WTC11 (cell line): ENCODE measurements around the gene WDFY4. TPM values are rescaled to one million over a fixed set of nuclear protein-coding genes. Genes with fewer than 3 reads are reported as not detected.

Experiments used
- ATAC-seq: fragments of 200-7000 bp; cut with Tn5 transposase; 2 replicates; pipeline ENCODE4 v1.10.0; 2021; ENCODE audit warnings: mild to moderate bottlenecking, moderate library complexity
- CTCF ChIA-PET: fragments of 300-600 bp; sonication (Branson Sonifier 250); formaldehyde crosslinking; loops from one replicate; lab custom pipeline; 2021; ENCODE audit warnings: antibody characterized with exemption; lab: Charles Lee
- POLR2A ChIA-PET: fragments of 350-600 bp; sonication (Branson Sonifier 250); formaldehyde crosslinking; loops from one replicate; lab custom pipeline; 2021; ENCODE audit warnings: antibody characterized with exemption; lab: Charles Lee
- DNase-seq: peaks from one replicate; pipeline ENCODE4 v3.0.0; 2021; ENCODE audit warnings: low spot score
- H3K27ac Mint-ChIP-seq: 2 replicates; pipeline ENCODE4 v1.8.0; 2021; ENCODE audit warnings: mixed read lengths
- H3K27me3 Mint-ChIP-seq: 2 replicates; pipeline ENCODE4 v1.8.0; 2021; ENCODE audit warnings: low read depth, mild to moderate bottlenecking, moderate library complexity, mixed read lengths
- H3K36me3 Mint-ChIP-seq: 2 replicates; pipeline ENCODE4 v1.8.0; 2021; ENCODE audit warnings: mixed read lengths
- H3K4me1 Mint-ChIP-seq: 2 replicates; pipeline ENCODE4 v1.8.0; 2022; ENCODE audit warnings: mixed read lengths
- H3K4me3 Mint-ChIP-seq: 2 replicates; pipeline ENCODE4 v1.8.0; 2021; ENCODE audit warnings: mild to moderate bottlenecking, moderate library complexity, mixed read lengths
- H3K9me3 Mint-ChIP-seq: 2 replicates; pipeline ENCODE4 v1.8.0; 2021; ENCODE audit warnings: mixed read lengths
- AFF4 ChIP-seq: sonication (generic); formaldehyde crosslinking; IDR thresholded peaks from 2 replicates; pipeline ENCODE4 v1.8.1; 2023; ENCODE audit warnings: mild to moderate bottlenecking, missing genetic modification reagents, borderline replicate concordance
- CTCF ChIP-seq: fragments of 200-600 bp; IDR thresholded peaks from 2 replicates; pipeline ENCODE4 v1.8.0; 2022; ENCODE audit warnings: antibody characterized with exemption
- ETV6 ChIP-seq: sonication (generic); formaldehyde crosslinking; IDR thresholded peaks from 2 replicates; pipeline ENCODE4 v1.8.1; 2022; ENCODE audit warnings: mild to moderate bottlenecking, missing genetic modification reagents
- FOXK1 ChIP-seq: sonication (generic); formaldehyde crosslinking; IDR thresholded peaks from 2 replicates; pipeline ENCODE4 v1.8.0; 2022; ENCODE audit warnings: mild to moderate bottlenecking, moderate library complexity, missing genetic modification reagents
- FOXP1 ChIP-seq: sonication (generic); formaldehyde crosslinking; IDR thresholded peaks from 2 replicates; pipeline ENCODE4 v1.8.0; 2022; ENCODE audit warnings: missing genetic modification reagents, mild to moderate bottlenecking, moderate library complexity, borderline replicate concordance
- GRHL2 ChIP-seq: fragments of 250-450 bp; sonication (Bioruptor Pico); IDR thresholded peaks from 2 replicates; pipeline ENCODE4 v1.8.0; 2022; ENCODE audit warnings: mild to moderate bottlenecking, moderate library complexity; ENCODE audit not compliant: insufficient replicate concordance, severe bottlenecking
- GTF2I ChIP-seq: fragments of 250-450 bp; sonication (Bioruptor Pico); conservative IDR thresholded peaks from 2 replicates; pipeline ENCODE4 v1.4.0; 2021; ENCODE audit warnings: mild to moderate bottlenecking
- HMGXB4 ChIP-seq: sonication (generic); formaldehyde crosslinking; IDR thresholded peaks from 2 replicates; pipeline ENCODE4 v1.8.1; 2023; ENCODE audit warnings: mild to moderate bottlenecking, moderate library complexity, missing genetic modification reagents
- KAT7 ChIP-seq: sonication (generic); formaldehyde crosslinking; IDR thresholded peaks from 2 replicates; pipeline ENCODE4 v1.8.1; 2023; ENCODE audit warnings: missing genetic modification reagents, mild to moderate bottlenecking, borderline replicate concordance
- MAX ChIP-seq: sonication (generic); formaldehyde crosslinking; IDR thresholded peaks from 2 replicates; pipeline ENCODE4 v1.8.0; 2022; ENCODE audit warnings: mild to moderate bottlenecking, missing genetic modification reagents
- MXD4 ChIP-seq: fragments of 250-450 bp; sonication (Bioruptor Pico); IDR thresholded peaks from 2 replicates; pipeline ENCODE4 v1.8.0; 2021; ENCODE audit warnings: mild to moderate bottlenecking, moderate library complexity, borderline replicate concordance
- NFE2L1 ChIP-seq: sonication (generic); formaldehyde crosslinking; IDR thresholded peaks from 2 replicates; pipeline ENCODE4 v1.8.1; 2023; ENCODE audit warnings: missing genetic modification reagents
- NR2C2 ChIP-seq: sonication (generic); formaldehyde crosslinking; IDR thresholded peaks from 2 replicates; pipeline ENCODE4 v1.8.0; 2022; ENCODE audit warnings: mild to moderate bottlenecking, missing genetic modification reagents
- OVOL2 ChIP-seq: fragments of 250-450 bp; sonication (Bioruptor Pico); IDR thresholded peaks from 2 replicates; pipeline ENCODE4 v1.9.0; 2021; ENCODE audit warnings: mild to moderate bottlenecking, borderline replicate concordance
- PRDM15 ChIP-seq: sonication (generic); formaldehyde crosslinking; IDR thresholded peaks from 2 replicates; pipeline ENCODE4 v1.8.0; 2022; ENCODE audit warnings: missing genetic modification reagents
- PREB ChIP-seq: sonication (generic); formaldehyde crosslinking; IDR thresholded peaks from 2 replicates; pipeline ENCODE4 v1.8.1; 2022; ENCODE audit warnings: mild to moderate bottlenecking, missing genetic modification reagents, moderate library complexity, borderline replicate concordance
- SP1 ChIP-seq: sonication (generic); formaldehyde crosslinking; conservative IDR thresholded peaks from 2 replicates; pipeline ENCODE4 v1.8.1; 2022; ENCODE audit warnings: missing genetic modification reagents
- ZNF532 ChIP-seq: fragments of 250-450 bp; sonication (Bioruptor Pico); IDR thresholded peaks from 2 replicates; pipeline ENCODE4 v1.9.0; 2021; ENCODE audit warnings: mild to moderate bottlenecking, borderline replicate concordance
- total RNA-seq: library from RNA; stranded (reverse); gene quantifications from 3 replicates; pipeline ENCODE4 v1.2.3, GENCODE V29; 2021

The WDFY4 gene
- total RNA-seq, 1 experiment from 2014 or later, result 0.13 TPM

- TF ChIP-seq GRHL2 (CRISPR knock-in tag) (no peak), NR2C2 (CRISPR knock-in tag) (no peak), PRDM15 (CRISPR knock-in tag) (no peak)
Observed at GRCh38 chr10:48944171-48944570, 259.5 kb downstream of the WDFY4 start (continued).

- no peak overlapping the region for H3K27ac Mint-ChIP-seq
- ChIA-PET CTCF (interaction anchor here (1.0 to 1.4 kb wide), 2 partner anchors 205 to 287 kb away, joined by 3 read pairs; no protein-coding TSS in a partner anchor), POLR2A (no interaction called here)
- no peak overlapping the region for H3K4me3 Mint-ChIP-seq
- DNase-seq, result no peak
- H3K36me3 Mint-ChIP-seq, result no peaks in the 10 kb centered on the region
- H3K27me3 Mint-ChIP-seq, result no peaks in the 10 kb centered on the region
- ATAC-seq, result no peak
- no peaks in the 10 kb centered on the region for H3K9me3 Mint-ChIP-seq
- H3K4me1 Mint-ChIP-seq, result peaks cover 12% of the 10 kb centered on the region
- TF ChIP-seq GTF2I (CRISPR knock-in tag), result no peak
- no peak for TF ChIP-seq ETV6 (CRISPR knock-in tag)
- TF ChIP-seq FOXK1, result no peak
- no peak for TF ChIP-seq SP1 (CRISPR knock-in tag)
- no peak for TF ChIP-seq PREB (CRISPR knock-in tag)
- no peak for TF ChIP-seq CTCF
- TF ChIP-seq AFF4 (CRISPR knock-in tag), result no peak
- TF ChIP-seq MXD4 (CRISPR knock-in tag), result no peak
- TF ChIP-seq OVOL2 (CRISPR knock-in tag), result no peak
- no peak for TF ChIP-seq MAX (CRISPR knock-in tag)
- no peak for TF ChIP-seq NFE2L1 (CRISPR knock-in tag)
- no peak for TF ChIP-seq ZNF532 (CRISPR knock-in tag)
- no peak for TF ChIP-seq HMGXB4 (CRISPR knock-in tag)
- TF ChIP-seq KAT7 (CRISPR knock-in tag), result no peak
- no peak for TF ChIP-seq FOXP1
Observed at GRCh38 chr10:48945441-48946130, 260.9 kb downstream of the WDFY4 start.
